IMR-90 (cell line): ENCODE measurements around the gene PCDH12. TPM values are rescaled to one million over a fixed set of nuclear protein-coding genes. Genes with fewer than 3 reads are reported as not detected.

Experiments used
- ATAC-seq: fragments of 200-7000 bp; cut with Tn5 transposase; 2 replicates; pipeline ENCODE4 v1.9.1; 2020; ENCODE audit warnings: low read depth, mild to moderate bottlenecking, moderate library complexity
- BruUV-seq: library from RNA; stranded (reverse); fragments of 400-500 nt; replicated peaks from 2 replicates; lab custom pipeline; 2021; lab: Mats Ljungman, UMichigan
- CTCF ChIA-PET: fragments of 300-600 bp; formaldehyde crosslinking; extraction: SDS; loops from one replicate; lab custom pipeline; 2021; ENCODE audit warnings: antibody characterized with exemption; lab: Yijun Ruan, JAX
- POLR2A ChIA-PET: fragments of 300-600 bp; sonication (Branson Sonifier 250); formaldehyde crosslinking; loops from one replicate; lab custom pipeline; 2022; ENCODE audit warnings: antibody characterized with exemption; ENCODE audit not compliant: unreplicated experiment; lab: Charles Lee
- DNase-seq: peaks from one replicate; pipeline ENCODE4 v3.0.0; 2013
- H2AFZ ChIP-seq: replicated peaks from 2 replicates; pipeline ENCODE3; 2013; ENCODE audit warnings: low read length, mild to moderate bottlenecking; ENCODE audit not compliant: poor library complexity
- H2AK5ac ChIP-seq: 2 replicates; pipeline ENCODE4 v1.6.1; 2013; ENCODE audit warnings: low read depth, low read length, inconsistent platforms
- H2AK9ac ChIP-seq: replicated peaks from 2 replicates; pipeline ENCODE3; 2013; ENCODE audit warnings: mild to moderate bottlenecking, low read depth, low read length, moderate library complexity; ENCODE audit not compliant: poor library complexity
- H2BK120ac ChIP-seq: 2 replicates; pipeline ENCODE4 v1.6.1; 2013; ENCODE audit warnings: low read depth, low read length, inconsistent platforms
- H2BK15ac ChIP-seq: 3 replicates; pipeline ENCODE4 v1.6.1; 2013; ENCODE audit warnings: low read depth, low read length, inconsistent platforms
- H2BK20ac ChIP-seq: 2 replicates; pipeline ENCODE4 v1.6.1; 2013; ENCODE audit warnings: low read depth, mild to moderate bottlenecking, inconsistent platforms, low read length, moderate library complexity
- H2BK5ac ChIP-seq: 2 replicates; pipeline ENCODE4 v1.6.1; 2013; ENCODE audit warnings: mild to moderate bottlenecking, low read depth, low read length, inconsistent platforms; ENCODE audit not compliant: poor library complexity, severe bottlenecking
- H3K14ac ChIP-seq: replicated peaks from 2 replicates; pipeline ENCODE4 v1.6.1; 2013; ENCODE audit warnings: low read depth, low read length, inconsistent platforms
- H3K18ac ChIP-seq: 2 replicates; pipeline ENCODE4 v1.6.1; 2013; ENCODE audit warnings: low read depth, low read length, control low read depth
- H3K23ac ChIP-seq: 2 replicates; pipeline ENCODE4 v1.6.1; 2013; ENCODE audit warnings: low read depth, low read length, inconsistent platforms
- H3K27ac ChIP-seq: 2 replicates; pipeline ENCODE4 v1.5.1; 2013; ENCODE audit warnings: mild to moderate bottlenecking, control low read depth, low read length; ENCODE audit not compliant: insufficient read depth
- H3K27me3 ChIP-seq: 2 replicates; pipeline ENCODE4 v1.6.1; 2013; ENCODE audit warnings: low read length; ENCODE audit not compliant: control insufficient read depth, insufficient read depth
- H3K36me3 ChIP-seq: 2 replicates; pipeline ENCODE4 v1.6.1; 2013; ENCODE audit warnings: low read length, mixed read lengths; ENCODE audit not compliant: control insufficient read depth, insufficient read depth
- H3K4ac ChIP-seq: 2 replicates; pipeline ENCODE4 v1.6.1; 2013; ENCODE audit warnings: low read depth, low read length, inconsistent platforms
- H3K4me1 ChIP-seq: 2 replicates; pipeline ENCODE4 v1.6.1; 2013; ENCODE audit warnings: low read length, mixed read lengths; ENCODE audit not compliant: control insufficient read depth, insufficient read depth
- H3K4me2 ChIP-seq: 2 replicates; pipeline ENCODE4 v1.6.1; 2013; ENCODE audit warnings: low read depth, mild to moderate bottlenecking, control low read depth, low read length, moderate library complexity
- H3K4me3 ChIP-seq: 2 replicates; pipeline ENCODE4 v1.5.1; 2013; ENCODE audit warnings: low read depth, mild to moderate bottlenecking, control low read depth, low read length, moderate library complexity; ENCODE audit not compliant: insufficient read depth
- H3K56ac ChIP-seq: 2 replicates; pipeline ENCODE4 v1.6.1; 2013; ENCODE audit warnings: low read length, inconsistent platforms; ENCODE audit not compliant: insufficient read depth; ENCODE audit errors: extremely low read depth
- H3K79me1 ChIP-seq, 2 experiments: 2 replicates each; pipeline ENCODE4 v1.6.1; 2013; ENCODE audit warnings: low read length in 2 of 2, inconsistent platforms in 1 of 2, low read depth in 1 of 2
- H3K9ac ChIP-seq: 2 replicates; pipeline ENCODE4 v1.6.1; 2013; ENCODE audit warnings: low read depth, low read length, control low read depth
- H3K9me1 ChIP-seq: 2 replicates; pipeline ENCODE4 v1.6.1; 2013; ENCODE audit warnings: low read length, inconsistent platforms; ENCODE audit not compliant: insufficient read depth
- H3K9me3 ChIP-seq: 2 replicates; pipeline ENCODE4 v1.6.1; 2013; ENCODE audit warnings: low read length; ENCODE audit not compliant: control insufficient read depth, insufficient read depth
- H4K20me1 ChIP-seq: 2 replicates; pipeline ENCODE4 v1.6.1; 2013; ENCODE audit warnings: low read length, inconsistent platforms; ENCODE audit not compliant: insufficient read depth
- H4K5ac ChIP-seq: 2 replicates; pipeline ENCODE4 v1.6.1; 2013; ENCODE audit warnings: mild to moderate bottlenecking, low read depth, low read length, control low read depth
- H4K8ac ChIP-seq, 2 experiments: 2 replicates each; pipeline ENCODE4 v1.6.1; 2013; ENCODE audit warnings: low read depth in 2 of 2, low read length in 2 of 2, control low read depth in 1 of 2, inconsistent platforms in 1 of 2
- H4K91ac ChIP-seq: 2 replicates; pipeline ENCODE4 v1.6.1; 2013; ENCODE audit warnings: low read depth, low read length, inconsistent platforms; ENCODE audit not compliant: insufficient read depth
- BHLHE40 ChIP-seq: fragments of 150-350 bp; IDR thresholded peaks from 2 replicates; pipeline ENCODE4 v1.6.1; 2016; ENCODE audit warnings: mild to moderate bottlenecking, low read depth, low read length
- CEBPB ChIP-seq: IDR thresholded peaks from 2 replicates; pipeline ENCODE4 v1.6.1; 2012; ENCODE audit warnings: low read depth, low read length, improper control_type of control experiment
- CHD1 ChIP-seq: IDR thresholded peaks from 2 replicates; pipeline ENCODE4 v1.6.1; 2012; ENCODE audit warnings: low read depth, low read length, improper control_type of control experiment
- CTCF ChIP-seq: conservative IDR thresholded peaks from 2 replicates; pipeline ENCODE4 v1.5.1; 2012; ENCODE audit warnings: mild to moderate bottlenecking, low read depth, low read length, improper control_type of control experiment
- ELK1 ChIP-seq: fragments of 150-350 bp; IDR thresholded peaks from 2 replicates; pipeline ENCODE4 v1.6.1; 2016; ENCODE audit warnings: low read depth, mild to moderate bottlenecking, low read length, moderate library complexity, borderline replicate concordance
- FOS ChIP-seq: fragments of 150-350 bp; IDR thresholded peaks from 2 replicates; pipeline ENCODE4 v1.6.1; 2016; ENCODE audit warnings: low read depth, low read length
- MAFK ChIP-seq: IDR thresholded peaks from 2 replicates; pipeline ENCODE4 v1.6.1; 2012; ENCODE audit warnings: low read depth, low read length, improper control_type of control experiment
- MAZ ChIP-seq: IDR thresholded peaks from 2 replicates; pipeline ENCODE4 v1.6.1; 2012; ENCODE audit warnings: low read depth, mild to moderate bottlenecking, low read length, improper control_type of control experiment, moderate library complexity, borderline replicate concordance
- MXI1 ChIP-seq: IDR thresholded peaks from 2 replicates; pipeline ENCODE4 v1.6.1; 2012; ENCODE audit warnings: low read depth, mild to moderate bottlenecking, low read length, moderate library complexity, borderline replicate concordance
- NFE2L2 ChIP-seq: fragments of 150-350 bp; IDR thresholded peaks from 2 replicates; pipeline ENCODE4 v1.6.1; 2016; ENCODE audit warnings: low read depth, mild to moderate bottlenecking, low read length
- POLR2A ChIP-seq: IDR thresholded peaks from 2 replicates; pipeline ENCODE4 v1.6.1; 2012; ENCODE audit warnings: mild to moderate bottlenecking, low read depth, low read length
- RAD21 ChIP-seq: IDR thresholded peaks from 2 replicates; pipeline ENCODE4 v1.6.1; 2012; ENCODE audit warnings: low read length, improper control_type of control experiment
- RCOR1 ChIP-seq: IDR thresholded peaks from 2 replicates; pipeline ENCODE4 v1.6.1; 2012; ENCODE audit warnings: mild to moderate bottlenecking, low read length, improper control_type of control experiment; ENCODE audit not compliant: insufficient replicate concordance
- RFX5 ChIP-seq: IDR thresholded peaks from 2 replicates; pipeline ENCODE4 v1.8.0; 2012; ENCODE audit warnings: low read depth, mild to moderate bottlenecking, low read length, moderate library complexity
- SMC3 ChIP-seq: fragments of 150-350 bp; IDR thresholded peaks from 2 replicates; pipeline ENCODE4 v1.6.1; 2016; ENCODE audit warnings: low read depth, mild to moderate bottlenecking, antibody characterized with exemption, low read length, moderate library complexity
- USF2 ChIP-seq: fragments of 150-350 bp; IDR thresholded peaks from 2 replicates; pipeline ENCODE4 v1.6.1; 2017; ENCODE audit warnings: mild to moderate bottlenecking, antibody characterized with exemption, low read length, low read depth
- WGBS, 2 experiments: methylation state at CpG; one replicate each; pipeline versions ENCODE4 v1.1.5 to v1.1.7; 2013; ENCODE audit warnings: missing lambda C conversion rate in 2 of 2; ENCODE audit not compliant: insufficient read length in 1 of 2; ENCODE audit errors: extremely low coverage in 2 of 2; 5-methylcytosine and 5-hydroxymethylcytosine counted together
- dilution Hi-C: fragments of 300-500 bp; cut with HindIII; formaldehyde crosslinking; loops from one replicate; pipeline ENCODE4 v1.14.3; 2018; ENCODE audit warnings: low sequenced_read_pairs; ENCODE audit not compliant: unreplicated experiment
- in situ Hi-C: fragments of 300-500 bp; cut with MboI; formaldehyde crosslinking; loops from 3 replicates; pipeline ENCODE4 v1.14.3; 2019; ENCODE audit warnings: low sequenced_read_pairs, inconsistent platforms, mixed read lengths
- intact Hi-C: fragments of 100-400 bp; cut with micrococcal nuclease; formaldehyde crosslinking; loops from 2 replicates; pipeline ENCODE4 v1.10.0; 2022
- polyA plus RNA-seq, 3 experiments: library from polyadenylated mRNA; depleted of rRNA; stranded (reverse); fragments of >200 nt; gene quantifications; 2 replicates each; pipeline ENCODE4 v1.2.3, GENCODE V29; 2012; ENCODE audit warnings: low replicate concordance in 1 of 3
- total RNA-seq: library from RNA; depleted of rRNA; stranded (reverse); fragments of >200 nt; gene quantifications from 2 replicates; pipeline ENCODE4 v1.2.3, GENCODE V29; 2012

The PCDH12 gene
- total and polyA plus RNA-seq, 2 of the 4 experiments (the other 2 are of a cell fraction), result 0.02 to 0.18 TPM

- no TSS peak for BruUV-seq
- Histone ChIP-seq H2BK20ac (no peak overlapping the region), H2AFZ (no peak overlapping the region), H2AK9ac (no peak overlapping the region), H3K9me1 (no peaks in the 10 kb centered on the region), H3K9ac (no peak overlapping the region), H3K27me3 (peaks cover 13% of the 10 kb centered on the region), H4K8ac (no peak overlapping the region), H3K9me3 (no peaks in the 10 kb centered on the region), H3K23ac (no peak overlapping the region), H2BK5ac (no peak overlapping the region), H2BK15ac (no peak overlapping the region), H3K79me1 (no peaks in the 10 kb centered on the region), H3K36me3 (no peaks in the 10 kb centered on the region), H3K27ac (no peak overlapping the region), H3K4ac (no peak overlapping the region), H3K56ac (no peak overlapping the region), H3K14ac (no peak overlapping the region), H3K4me1 (no peaks in the 10 kb centered on the region), H4K5ac (no peak overlapping the region), H4K20me1 (no peaks in the 10 kb centered on the region), H3K4me3 (no peak overlapping the region), H2AK5ac (no peak overlapping the region), H3K4me2 (no peak overlapping the region), H4K91ac (no peak overlapping the region), H3K18ac (no peak overlapping the region), H2BK120ac (no peak overlapping the region)
- intact Hi-C loops, result no loop called here
- no peak for TF ChIP-seq MAFK
- no peak for TF ChIP-seq NFE2L2
- TF ChIP-seq RAD21, result no peak
- no peak for TF ChIP-seq RFX5
- TF ChIP-seq MXI1, result no peak
- TF ChIP-seq ELK1, result no peak
- TF ChIP-seq CTCF, result no peak
- no peak for TF ChIP-seq MAZ
- TF ChIP-seq FOS, result no peak
- no peak for TF ChIP-seq RCOR1
- TF ChIP-seq SMC3, result no peak
- no peak for TF ChIP-seq USF2
- no peak for TF ChIP-seq CHD1
- no peak for TF ChIP-seq CEBPB
- no peak for TF ChIP-seq BHLHE40
- TF ChIP-seq POLR2A, result no peak
- DNase-seq, result no peak
- WGBS, 2 experiments, result no CpG with 5 or more reads among the region's 4 CpGs
- in situ Hi-C loops, result no loop called here
- POLR2A ChIA-PET, result no interaction called here
- ATAC-seq, result no peak
- CTCF ChIA-PET, result interaction anchor here (1.8 to 2.7 kb wide), 2 partner anchors 13 to 22 kb away, joined by 5 to 15 read pairs; partner anchors contain the start of gene RNF14
- dilution Hi-C loops, result no loop called here
Observed at GRCh38 chr5:141947316-141947715, 10.7 kb downstream of the PCDH12 start.
